GM18507 (cell line): ENCODE data around the gene RPL37A.

Experiments
- DNase-seq: peaks from one replicate; pipeline ENCODE4 v3.0.0; 2011; ENCODE audit warnings: low read depth; ENCODE audit not compliant: insufficient read length; ENCODE audit errors: extremely low spot score
- FAIRE-seq: peaks from 2 replicates; lab custom pipeline; 2011; peaks lifted over from hg19 to GRCh38; lab: Jason Lieb, UNC

Gene RPL37A

DNA sequence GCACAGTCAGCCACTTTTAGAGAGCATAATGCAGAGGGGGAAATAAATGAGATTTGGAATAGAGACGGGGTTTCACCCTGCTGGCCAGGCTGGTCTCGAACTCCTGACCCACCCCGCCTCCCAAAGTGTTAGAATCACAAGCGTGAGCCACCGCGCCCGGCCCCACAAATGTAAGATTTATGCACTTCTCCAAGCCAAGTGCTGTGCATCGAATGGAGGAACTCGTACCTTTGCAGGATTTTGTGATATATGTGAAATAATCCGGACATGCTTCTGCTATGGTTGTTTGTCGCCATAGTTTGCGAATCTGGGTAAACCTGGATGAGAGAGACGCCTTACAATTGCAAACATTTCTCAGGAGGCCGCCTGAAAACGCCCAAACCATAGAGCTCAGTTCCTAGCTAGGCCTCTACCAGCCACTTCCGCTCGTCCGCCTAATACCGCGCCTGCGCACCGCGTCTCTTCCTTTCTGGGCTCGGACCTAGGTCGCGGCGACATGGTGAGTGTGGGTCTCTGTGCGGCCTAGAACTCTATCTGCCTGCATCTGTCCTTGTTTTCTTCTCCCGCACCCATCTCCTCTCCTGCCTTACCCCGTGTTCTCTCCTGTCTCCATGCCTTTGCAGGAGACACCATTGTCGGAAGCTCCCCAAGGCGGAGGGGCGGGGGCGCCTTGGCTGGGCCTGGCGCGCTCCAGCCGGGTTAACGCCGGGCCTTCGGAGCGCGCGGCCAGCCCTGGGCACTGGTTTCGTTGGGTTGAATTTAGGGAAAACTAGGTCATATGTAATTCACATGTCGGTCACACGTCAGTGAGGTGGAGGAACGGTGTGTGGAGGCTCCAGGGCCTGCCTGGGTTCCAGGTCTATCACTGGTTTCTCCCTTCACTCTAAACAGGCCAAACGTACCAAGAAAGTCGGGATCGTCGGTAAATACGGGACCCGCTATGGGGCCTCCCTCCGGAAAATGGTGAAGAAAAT, at the start of gene RPL37A:
RPL37A (plus strand) TSS at position 466 of the 974 bp plus-strand sequence; CDS start at position 497, 31 bp downstream.
- peak; percentile 92 for FAIRE-seq
- DNase-seq: peak; percentile 93

DNA sequence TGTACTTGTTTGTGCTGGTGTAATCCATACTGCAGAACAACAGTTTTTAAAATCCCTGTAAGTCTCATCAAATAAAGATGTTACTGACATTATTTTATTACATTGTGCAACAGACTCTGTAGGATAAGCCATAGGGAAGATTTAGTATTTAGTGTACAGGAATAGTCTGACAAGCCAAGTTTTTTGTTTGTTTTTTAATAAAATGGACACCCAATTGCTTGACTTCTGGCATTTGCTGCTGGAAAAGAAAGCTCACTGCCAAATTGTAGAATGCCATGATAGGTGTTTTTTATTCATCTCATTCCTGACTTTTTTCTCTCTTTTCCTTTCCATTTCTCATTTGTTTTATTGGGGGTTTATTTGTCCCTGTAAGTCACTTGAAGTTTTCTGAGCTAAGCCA, 48.3 kb upstream of the RPL37A start:
- no peak for DNase-seq
- FAIRE-seq: no peak

DNA sequence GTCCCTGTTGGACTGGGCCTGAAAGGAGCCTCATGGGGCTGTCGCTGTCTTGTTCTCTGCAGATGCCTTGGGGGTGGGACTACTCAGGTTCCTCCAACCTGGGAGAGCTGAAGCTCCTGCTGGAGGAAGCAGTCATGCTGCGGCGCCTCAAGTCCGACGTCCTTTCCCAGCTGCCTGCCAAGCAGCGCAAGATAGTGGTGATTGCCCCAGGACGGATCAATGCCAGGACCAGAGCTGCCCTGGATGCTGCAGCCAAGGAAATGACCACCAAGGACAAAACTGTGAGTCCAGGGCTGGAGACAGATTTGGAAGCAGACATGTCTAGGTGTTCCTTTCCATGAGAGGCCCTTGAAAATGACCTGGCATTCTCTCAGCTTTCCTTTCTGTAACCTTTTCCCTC, 47.9 kb upstream of the RPL37A start:
- FAIRE-seq: no peak
- DNase-seq: no peak

DNA sequence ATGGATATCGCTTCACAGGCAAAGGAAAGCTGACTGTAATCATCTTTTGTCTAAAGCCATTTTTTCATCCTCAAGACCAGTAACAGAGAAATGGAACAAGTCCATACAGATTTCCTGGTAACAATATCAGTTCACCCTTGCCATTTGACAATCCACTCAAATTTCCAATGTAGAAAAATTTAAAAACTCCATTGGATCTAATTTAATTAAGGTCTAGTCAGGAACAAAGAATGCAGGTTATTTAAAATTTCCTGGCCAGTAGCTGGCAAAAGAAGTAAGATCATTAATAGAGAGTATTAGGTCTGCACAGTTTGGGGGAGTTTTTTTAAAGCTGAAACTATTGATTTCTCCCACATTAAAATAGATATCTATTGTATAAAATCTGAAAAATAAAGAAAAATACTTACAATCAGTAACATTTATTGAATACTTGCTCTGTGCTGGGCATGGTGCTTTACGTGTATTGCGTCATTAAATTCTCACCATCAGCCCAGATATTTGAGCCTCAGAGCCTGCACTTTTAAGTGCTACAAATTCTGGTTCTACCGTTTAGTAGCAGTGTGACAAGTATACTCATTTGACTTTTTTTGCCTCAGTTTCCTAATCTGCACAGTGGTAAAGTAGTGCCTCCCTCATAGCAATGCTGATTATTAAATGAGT, 44.6 kb upstream of the RPL37A start:
- no peak for DNase-seq
- no peak for FAIRE-seq

DNA sequence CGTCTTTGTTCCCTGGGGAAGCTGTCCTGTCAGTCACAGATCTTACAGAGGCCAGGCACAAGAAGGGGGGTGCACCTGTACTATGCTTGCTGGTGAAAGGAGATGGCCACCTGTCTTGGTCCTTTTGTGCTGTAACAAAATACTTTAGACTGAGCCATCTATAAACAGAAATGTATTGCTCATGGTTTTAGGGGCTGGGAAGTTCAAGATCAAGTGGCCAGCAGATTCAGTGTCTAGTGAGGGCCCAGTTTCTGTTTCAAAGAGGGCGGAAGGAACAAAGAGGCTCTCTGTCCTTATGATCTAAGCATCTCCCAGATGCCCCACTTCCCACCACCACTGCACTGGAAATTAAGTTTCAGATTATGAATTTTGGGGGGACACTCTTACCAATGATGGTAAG, 35.5 kb upstream of the RPL37A start:
- no peak for FAIRE-seq
- no peak for DNase-seq

DNA sequence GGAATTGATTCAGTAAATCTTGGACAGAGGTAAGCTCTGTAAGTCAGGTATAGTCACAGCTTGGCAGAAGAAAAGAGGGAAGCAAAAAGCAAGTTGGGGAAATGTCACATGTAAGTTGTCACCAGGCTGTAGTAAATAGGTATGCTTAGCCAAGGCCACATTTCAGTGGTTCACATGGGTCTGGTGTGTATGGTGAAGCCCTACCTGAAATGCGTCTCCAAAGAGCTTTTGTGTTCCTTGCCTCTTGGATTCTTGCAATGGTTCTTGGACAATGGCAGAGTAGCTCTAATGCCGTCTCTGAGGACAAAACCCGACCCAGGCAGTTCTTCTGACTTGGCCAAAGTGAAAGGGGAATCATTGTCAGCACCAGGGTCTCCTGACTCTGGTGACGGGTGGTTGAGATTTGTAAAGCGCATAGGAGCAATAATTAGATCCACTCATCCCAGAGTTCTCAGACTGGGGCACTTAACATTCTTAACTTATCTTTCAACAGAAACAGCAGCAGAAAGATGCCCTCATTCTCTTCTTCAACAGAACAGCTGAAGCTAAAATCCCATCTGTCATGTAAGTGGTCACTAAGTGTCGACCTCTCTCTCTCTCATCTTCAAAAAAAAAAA, 34.4 kb upstream of the RPL37A start:
- no peak for FAIRE-seq
- DNase-seq: no peak

DNA sequence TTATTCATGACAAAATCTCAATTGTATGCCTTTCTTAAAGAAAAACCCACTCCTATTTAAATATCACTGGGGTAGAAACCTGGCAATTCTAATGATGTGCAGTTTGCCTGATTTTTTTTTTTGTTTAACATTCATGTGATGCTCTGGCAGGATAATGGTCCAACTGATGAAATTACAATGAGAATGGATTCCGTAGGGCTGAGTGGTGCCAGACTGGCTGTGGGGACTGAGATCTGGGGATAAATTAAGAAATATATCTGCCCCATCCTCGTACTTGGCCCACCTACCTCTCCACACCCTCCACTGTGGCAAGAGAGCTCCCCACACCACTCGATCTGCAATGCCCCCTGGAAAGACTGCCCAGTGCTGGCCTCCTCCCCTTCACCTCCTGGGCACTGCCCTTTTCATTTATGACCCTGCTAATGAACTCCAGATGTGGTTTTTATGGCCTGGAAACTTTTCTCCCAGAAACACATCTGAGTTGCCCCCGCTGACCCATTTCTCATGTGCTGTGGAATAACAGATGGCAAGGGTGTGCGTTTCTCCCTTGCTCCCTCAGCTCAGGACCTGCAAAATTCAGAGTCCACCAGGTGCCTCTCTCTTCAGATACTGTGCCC, 33.0 kb upstream of the RPL37A start:
- FAIRE-seq: no peak
- no peak for DNase-seq

DNA sequence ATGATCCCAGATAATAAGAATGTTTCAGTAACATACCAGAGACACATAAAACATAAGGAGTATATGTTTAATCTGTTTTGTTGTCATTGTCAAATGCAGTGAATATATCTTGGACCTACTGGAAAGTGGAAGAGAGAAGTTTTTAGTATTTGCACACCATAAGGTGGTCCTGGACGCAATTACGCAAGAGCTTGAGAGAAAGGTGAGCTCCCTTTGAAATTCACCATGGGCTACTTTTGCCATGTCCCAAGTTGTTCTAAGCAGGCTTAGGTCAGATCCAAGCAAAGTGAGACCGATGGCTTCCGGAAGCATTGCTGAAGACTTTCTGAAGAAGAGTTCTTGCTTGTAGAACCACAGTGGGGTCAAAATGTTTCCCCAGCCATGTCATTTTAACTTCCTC, 30.8 kb upstream of the RPL37A start:
- FAIRE-seq: no peak
- no peak for DNase-seq

DNA sequence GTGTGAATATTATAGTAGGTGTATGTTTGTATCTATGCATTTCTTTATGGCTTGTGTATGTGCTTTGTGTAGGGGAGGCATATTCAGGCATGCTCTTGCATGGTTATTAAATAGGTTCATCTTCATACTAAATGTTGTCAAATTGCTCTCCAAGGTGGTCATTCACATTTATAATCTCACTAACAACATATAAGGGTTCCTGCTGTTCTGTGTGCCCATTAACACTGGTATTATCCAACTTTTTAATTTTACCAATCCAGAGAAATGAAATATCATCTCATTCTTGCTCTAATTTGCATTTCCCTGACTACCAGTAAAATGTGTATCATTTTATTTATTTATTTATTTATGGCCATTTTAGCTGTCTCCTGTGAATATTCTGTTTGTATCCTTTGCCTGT, 29.0 kb upstream of the RPL37A start:
- no peak for DNase-seq
- no peak for FAIRE-seq

DNA sequence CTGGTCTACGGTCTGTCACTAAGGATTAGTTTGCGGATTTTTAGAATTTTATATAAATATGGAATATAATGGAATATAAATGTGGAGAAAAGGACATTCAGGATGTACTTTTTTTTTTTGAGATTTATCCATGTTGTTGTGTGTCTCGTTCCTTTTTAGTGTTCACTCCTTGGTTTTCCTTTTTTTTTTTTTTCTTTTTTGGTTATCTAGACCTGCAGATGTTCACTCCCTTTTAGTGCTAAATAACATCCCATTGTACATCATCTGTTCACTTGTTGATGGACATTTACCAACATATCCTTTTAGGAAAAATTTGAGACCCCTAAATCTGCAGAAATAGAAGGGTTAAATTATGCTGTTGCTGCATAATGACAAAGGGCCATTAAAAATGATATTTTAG, 25.5 kb upstream of the RPL37A start:
- DNase-seq (no peak), FAIRE-seq (no peak)

DNA sequence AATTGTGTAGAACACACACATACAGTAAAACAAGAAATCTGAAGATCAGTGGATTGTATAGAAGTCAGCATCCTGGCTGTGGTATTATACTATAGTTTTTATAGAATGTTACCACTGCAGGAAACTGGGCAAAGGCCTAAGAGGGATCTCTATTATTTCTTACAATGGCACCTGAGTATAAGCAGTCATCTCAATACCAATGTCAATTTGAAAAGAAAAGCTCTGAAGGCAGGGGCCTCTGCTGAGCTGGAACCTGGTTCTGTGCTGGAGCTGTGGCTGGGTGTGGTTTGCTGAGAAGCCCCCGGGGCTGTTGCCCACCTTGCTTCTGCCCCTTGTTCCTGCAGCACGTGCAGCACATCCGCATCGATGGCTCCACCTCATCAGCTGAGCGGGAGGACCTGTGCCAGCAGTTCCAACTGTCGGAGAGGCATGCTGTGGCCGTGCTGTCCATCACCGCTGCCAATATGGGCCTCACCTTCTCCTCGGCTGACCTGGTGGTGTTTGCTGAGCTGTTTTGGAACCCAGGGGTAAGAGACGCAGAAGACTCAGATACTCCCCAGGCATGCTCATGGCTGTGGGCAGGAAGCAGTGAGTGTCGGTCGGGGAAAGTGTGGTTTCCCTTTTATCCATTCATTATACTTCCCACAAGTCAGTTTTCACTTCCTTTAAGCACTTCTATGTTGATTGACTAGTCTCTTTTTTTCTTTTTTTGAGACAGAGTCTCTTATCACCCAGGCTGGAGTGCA, 23.5 kb upstream of the RPL37A start:
- FAIRE-seq (peak; percentile 21), DNase-seq (no peak)

DNA sequence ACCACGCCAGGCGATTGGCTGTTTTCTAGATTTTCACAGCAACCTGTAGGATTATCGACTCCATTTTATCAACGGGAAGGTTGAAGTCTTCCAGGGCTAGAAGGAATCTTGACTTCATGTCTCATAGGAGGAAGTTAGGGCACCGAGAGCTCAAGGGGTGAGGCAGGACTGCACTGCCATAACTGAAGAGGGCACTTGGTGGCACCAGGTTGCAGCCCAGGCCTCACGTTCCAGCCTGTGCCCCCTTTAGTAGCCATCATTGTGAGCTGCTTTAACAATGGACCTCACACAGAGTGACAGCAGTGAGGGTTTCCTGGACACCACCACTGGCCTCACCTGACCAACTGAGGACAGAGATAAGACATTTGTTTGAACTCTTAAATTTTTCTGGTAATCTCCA, 22.9 kb upstream of the RPL37A start:
- no peak for FAIRE-seq
- no peak for DNase-seq

DNA sequence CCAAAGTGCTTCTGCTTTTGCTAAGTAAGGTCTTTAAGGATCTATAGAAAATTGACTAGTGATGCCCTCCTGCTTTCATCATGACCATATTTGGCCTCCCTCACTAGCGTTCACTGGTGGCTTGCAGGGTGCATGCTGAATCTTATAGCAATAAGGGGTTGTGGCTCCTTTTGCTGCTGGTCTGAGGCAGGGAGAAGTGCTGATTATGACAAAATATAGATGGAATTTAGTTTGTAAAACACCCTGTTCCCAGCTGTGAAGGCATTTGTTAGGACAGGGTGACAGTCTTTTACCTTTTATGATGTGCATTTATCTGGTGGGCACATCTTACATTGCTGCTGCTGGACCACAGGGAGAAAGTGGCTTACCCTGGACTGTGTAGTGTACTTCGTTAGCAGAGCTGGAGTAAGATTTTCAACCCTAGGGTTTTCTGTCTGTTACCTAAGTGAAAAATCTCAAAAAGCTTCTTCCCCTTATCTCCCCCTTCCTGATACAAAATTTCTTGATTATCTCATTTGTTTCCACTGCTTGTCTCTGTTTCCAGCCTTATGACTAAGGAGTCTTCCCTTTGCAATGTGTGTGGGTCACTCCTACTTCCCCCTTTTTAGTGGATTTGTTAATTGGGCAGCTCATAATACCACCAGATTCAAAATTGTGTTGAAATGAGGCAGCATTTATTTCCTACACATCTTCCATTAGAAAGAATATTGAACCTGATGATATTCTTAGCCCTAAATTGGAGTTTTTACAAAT, 21.2 kb upstream of the RPL37A start:
- DNase-seq (no peak), FAIRE-seq (no peak)

DNA sequence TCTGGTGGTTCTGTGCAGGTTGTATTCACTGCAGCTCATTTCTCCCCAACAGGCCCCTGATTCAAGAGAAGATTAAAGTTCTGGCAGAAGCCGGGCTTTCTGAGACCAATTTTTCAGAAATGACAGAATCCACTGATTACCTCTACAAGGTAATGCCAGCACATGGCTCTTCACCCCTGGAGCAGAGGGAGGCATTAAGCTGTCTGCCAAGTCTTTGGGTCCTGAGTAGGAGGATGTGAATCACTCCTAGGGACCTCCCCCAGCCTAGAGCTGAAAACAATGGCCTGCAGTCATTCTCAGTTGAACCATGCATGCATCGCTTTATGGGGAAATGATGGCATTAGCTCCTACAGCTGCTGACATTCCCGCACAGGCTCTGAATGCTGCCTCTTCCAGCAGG, 20.5 kb upstream of the RPL37A start:
- FAIRE-seq (no peak), DNase-seq (no peak)

DNA sequence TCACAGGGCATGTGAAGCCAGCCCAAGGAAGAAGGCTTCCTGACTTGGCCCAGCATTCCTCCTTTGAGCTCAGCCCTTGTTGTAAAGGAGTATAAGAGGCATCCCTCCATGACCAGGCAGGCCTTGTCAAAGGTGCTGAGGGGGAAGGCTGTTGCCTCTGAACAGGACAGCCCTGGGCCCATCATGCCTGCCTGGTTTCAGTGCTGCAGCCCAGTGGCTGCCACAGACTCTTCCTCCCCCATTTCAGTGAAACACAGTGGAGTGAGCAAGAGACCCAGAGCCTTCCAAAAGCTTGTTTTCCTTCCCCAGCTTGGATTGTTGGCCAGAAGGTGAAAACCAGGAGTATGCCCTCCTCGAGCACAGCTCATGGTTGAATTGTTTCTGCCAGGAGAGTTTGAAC, 19.9 kb upstream of the RPL37A start:
- no peak for DNase-seq
- no peak for FAIRE-seq

DNA sequence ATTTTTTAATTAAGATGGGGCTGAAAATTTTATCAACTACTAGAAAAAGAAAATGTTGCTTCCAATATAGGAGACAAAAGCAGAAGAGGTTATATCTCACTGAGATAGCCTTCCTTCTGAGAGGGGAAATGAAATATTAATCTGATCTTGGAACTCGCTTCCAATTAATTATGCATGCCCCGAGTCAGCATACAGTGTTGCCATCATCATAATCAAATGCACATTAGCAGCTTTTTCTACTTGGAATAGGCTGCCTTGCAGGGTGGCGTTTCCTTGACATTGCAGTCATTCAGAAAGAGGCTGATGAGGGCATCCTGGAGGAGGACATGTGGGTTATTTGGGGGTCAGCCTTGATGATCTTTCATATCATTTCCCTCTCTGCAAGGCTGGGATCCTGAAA, 18.4 kb upstream of the RPL37A start:
- FAIRE-seq: no peak
- DNase-seq: no peak

DNA sequence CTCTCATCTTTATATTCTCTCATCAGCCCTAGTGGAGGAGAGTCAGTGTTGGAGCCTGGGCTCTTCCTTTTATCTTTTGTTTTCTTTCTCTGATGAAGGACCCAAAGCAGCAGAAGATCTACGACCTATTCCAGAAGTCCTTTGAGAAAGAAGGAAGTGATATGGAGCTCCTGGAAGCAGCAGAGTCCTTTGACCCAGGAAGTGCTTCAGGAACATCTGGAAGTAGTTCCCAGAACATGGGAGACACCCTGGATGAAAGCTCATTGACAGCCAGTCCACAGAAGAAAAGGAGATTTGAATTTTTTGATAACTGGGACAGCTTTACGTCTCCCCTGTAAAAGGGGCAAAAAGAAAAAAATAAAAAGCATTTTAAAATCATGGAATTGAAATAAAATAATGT, 16.0 kb upstream of the RPL37A start:
- FAIRE-seq (no peak), DNase-seq (no peak)

DNA sequence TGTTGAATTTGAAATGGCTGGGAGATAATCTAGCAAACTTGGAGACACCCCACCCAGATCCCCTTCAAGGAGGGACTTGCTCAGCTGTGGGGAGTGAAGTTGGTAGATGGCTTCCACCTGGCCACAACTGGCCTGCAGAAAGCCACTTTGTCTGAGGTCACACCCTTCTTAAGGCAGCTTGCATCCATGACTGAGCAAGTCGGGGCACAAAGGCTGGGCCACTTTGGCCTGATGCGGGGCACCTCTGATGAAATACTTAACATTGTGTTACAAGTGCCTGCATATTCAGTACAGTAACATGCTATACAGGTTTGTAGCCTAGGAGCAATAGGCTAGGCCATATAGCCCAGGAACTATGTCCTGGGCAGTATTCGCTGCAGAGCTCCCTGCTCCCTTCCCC, 13.4 kb upstream of the RPL37A start:
- DNase-seq (no peak), FAIRE-seq (no peak)

DNA sequence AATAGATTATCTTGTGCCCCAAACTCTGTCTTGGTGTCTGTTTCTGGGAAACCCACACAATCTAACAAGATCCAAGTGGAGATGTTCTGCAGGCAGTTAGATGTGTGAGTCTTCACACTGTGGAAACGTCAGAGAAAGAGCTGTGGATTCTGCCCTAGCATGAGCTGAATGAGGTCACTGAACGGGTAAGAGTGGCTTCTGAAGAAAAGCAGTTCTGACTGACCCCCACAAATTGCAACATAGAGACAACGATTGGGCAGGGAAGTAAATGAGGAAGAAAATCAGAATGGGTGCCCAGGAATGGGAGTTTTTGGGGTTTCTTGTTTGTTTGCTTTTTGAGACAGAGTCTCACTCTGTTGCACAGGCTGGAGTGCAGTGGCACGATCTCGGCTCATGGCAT, 12.9 kb upstream of the RPL37A start:
- no peak for FAIRE-seq
- no peak for DNase-seq
